SK-N-MC (cell line): ENCODE data around the gene UGT1A3.

Experiments
- EZH2 ChIP-seq: fragments of 200-600 bp; sonication (generic); IDR thresholded peaks from one replicate; pipeline ENCODE4 v1.6.1; 2017; ENCODE audit warnings: antibody characterized with exemption
- FOXP2 ChIP-seq: optimal IDR thresholded peaks from 2 replicates; pipeline ENCODE3; 2011; ENCODE audit warnings: mild to moderate bottlenecking, moderate library complexity; ENCODE audit not compliant: insufficient read depth; ENCODE audit errors: extremely low read length, control extremely low read depth
- POLR2AphosphoS5 ChIP-seq: IDR thresholded peaks from 2 replicates; pipeline ENCODE4 v1.6.1; 2012; ENCODE audit warnings: mild to moderate bottlenecking, low read depth, low read length, borderline replicate concordance

GRCh38 chr2:233702238-233702637, 26.6 kb upstream of the UGT1A3 start:
- TF ChIP-seq EZH2 (no peak), POLR2AphosphoS5 (no peak), FOXP2 (no peak)
